GM13976 (cell line): ENCODE data around the gene CAPS.

Experiments used
- DNase-seq: peaks from one replicate; pipeline ENCODE4 v3.0.0; 2012; ENCODE audit warnings: low spot score
- in situ Hi-C: fragments of 300-500 bp; cut with MboI; formaldehyde crosslinking; loops from one replicate; pipeline ENCODE4 v1.12.0; 2022; ENCODE audit warnings: low sequenced_read_pairs, mixed read lengths, inconsistent platforms; ENCODE audit not compliant: unreplicated experiment
- TF ChIP-seq, protein P1 (sequence below): IDR thresholded peaks from 2 replicates; pipeline ENCODE4 v1.5.1; 2012; ENCODE audit warnings: borderline replicate concordance, mild to moderate bottlenecking; ENCODE audit not compliant: insufficient read depth; ENCODE audit errors: extremely low read depth, missing control alignments, control extremely low read depth

The CAPS gene

DNA sequence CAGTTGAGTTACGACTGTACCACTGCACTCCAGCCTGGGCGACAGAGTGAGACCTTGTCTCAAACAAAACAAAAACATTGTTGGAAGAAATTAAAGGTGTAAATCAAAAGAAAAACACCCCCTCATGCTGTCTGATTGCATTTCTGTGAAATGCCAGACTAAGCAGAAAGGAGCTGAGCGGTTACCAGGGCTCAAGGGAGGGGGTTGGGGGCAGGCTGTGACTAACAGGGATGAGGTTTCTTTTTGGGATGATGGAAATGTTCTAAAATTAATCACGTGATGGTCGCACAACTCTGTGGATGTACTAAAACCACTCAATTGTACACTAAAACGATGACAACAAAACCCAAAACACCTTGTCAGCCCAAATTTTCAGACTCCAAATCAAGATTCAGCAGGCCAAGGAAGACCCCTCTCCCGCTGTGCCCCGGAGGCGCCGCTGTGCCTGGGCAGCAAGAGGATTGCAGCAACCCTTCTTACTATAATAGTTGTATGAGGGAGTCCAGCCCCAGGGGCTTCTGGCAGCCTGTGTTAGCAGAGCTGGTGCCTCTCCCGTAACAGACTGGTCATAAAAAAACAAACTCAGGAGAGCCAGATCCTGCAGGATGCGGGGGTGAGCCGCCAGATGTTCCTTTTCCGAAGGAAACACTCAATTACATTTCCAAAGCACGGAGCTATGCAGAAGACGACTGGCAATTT, 20.9 kb downstream of the CAPS start:
- TF ChIP-seq, protein P1, sequence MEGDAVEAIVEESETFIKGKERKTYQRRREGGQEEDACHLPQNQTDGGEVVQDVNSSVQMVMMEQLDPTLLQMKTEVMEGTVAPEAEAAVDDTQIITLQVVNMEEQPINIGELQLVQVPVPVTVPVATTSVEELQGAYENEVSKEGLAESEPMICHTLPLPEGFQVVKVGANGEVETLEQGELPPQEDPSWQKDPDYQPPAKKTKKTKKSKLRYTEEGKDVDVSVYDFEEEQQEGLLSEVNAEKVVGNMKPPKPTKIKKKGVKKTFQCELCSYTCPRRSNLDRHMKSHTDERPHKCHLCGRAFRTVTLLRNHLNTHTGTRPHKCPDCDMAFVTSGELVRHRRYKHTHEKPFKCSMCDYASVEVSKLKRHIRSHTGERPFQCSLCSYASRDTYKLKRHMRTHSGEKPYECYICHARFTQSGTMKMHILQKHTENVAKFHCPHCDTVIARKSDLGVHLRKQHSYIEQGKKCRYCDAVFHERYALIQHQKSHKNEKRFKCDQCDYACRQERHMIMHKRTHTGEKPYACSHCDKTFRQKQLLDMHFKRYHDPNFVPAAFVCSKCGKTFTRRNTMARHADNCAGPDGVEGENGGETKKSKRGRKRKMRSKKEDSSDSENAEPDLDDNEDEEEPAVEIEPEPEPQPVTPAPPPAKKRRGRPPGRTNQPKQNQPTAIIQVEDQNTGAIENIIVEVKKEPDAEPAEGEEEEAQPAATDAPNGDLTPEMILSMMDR = no peak
- DNase-seq = no peak
- in situ Hi-C loops = no loop called here

DNA sequence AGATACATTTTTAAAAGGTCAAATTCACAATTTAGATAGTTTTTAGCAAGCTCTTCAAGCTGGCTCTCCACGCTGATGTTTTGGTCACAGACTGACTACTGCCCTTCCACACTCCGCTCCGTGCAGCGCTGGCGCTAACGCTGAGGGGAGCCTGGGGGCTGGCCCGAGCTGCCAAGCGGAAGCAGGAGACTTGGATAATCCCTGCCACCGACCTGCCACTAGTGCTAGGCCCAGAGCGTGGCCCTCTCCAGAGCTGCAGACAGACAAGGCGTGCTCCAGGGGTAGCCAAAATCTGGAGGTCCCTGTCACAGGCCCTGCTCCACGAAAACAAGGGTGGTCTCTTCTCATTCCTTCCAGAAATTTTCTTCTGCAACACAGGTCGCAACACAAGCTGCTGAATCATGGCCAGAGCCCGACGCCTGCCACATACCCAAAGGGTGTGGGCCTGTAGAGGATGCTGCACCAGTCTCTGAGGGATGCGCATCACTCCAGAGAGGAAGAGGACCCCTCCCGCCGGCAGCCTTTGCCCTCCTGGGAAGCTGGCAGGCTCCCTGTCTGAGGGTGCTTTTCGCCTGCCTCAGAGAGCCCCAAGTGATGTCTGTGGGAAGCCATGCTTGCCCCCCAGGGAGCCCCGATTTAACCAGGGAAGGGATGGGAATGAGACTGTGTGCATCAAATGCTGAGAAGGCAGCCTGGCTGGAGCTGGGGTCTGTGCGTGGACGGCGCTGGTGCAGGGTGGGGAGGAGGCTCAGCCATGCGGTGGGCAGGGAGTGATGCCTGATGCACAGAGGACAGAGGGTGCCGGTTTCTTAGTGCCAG, 21.6 kb downstream of the CAPS start:
- TF ChIP-seq, protein P1 = no peak
- DNase-seq = no peak
- in situ Hi-C loops = no loop called here

DNA sequence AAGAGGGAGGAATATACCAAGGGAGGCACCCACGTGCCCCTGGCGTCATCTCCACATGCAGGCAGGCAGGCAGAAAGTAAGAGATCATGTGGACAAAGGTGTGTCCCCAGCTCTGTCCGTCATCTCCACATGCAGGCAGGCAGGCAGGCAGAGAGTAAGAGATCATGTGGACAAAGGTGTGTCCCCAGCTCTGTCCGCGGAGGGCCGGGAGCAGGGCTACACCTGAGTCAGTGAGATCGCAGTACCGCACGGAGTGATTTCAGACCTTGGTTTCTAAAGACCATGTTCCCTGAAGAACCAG, 22.2 kb downstream of the CAPS start:
- DNase-seq = no peak
- TF ChIP-seq, protein P1 = no peak
- in situ Hi-C loops = no loop called here

DNA sequence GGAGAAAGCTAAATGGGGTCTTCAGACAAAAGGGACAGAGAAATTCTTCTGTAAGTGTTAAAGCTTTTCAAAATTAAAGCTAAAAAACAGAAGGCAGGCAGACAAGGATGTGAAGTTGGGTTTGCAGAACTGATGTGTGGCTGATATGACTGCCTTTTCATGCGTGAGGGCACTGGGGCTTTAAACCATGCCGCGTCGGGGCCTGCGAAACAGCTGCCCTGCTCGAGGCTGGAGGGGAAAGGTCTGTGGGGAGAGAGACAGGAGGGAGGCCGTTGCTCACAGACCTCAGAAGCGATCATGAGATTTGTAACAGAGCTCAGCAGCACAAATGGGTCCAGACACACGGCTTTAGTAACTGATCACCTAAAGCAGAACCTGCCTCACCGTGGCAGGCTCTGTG, 23.5 kb downstream of the CAPS start:
- no peak for DNase-seq
- TF ChIP-seq, protein P1 = no peak
- in situ Hi-C loops = no loop called here

DNA sequence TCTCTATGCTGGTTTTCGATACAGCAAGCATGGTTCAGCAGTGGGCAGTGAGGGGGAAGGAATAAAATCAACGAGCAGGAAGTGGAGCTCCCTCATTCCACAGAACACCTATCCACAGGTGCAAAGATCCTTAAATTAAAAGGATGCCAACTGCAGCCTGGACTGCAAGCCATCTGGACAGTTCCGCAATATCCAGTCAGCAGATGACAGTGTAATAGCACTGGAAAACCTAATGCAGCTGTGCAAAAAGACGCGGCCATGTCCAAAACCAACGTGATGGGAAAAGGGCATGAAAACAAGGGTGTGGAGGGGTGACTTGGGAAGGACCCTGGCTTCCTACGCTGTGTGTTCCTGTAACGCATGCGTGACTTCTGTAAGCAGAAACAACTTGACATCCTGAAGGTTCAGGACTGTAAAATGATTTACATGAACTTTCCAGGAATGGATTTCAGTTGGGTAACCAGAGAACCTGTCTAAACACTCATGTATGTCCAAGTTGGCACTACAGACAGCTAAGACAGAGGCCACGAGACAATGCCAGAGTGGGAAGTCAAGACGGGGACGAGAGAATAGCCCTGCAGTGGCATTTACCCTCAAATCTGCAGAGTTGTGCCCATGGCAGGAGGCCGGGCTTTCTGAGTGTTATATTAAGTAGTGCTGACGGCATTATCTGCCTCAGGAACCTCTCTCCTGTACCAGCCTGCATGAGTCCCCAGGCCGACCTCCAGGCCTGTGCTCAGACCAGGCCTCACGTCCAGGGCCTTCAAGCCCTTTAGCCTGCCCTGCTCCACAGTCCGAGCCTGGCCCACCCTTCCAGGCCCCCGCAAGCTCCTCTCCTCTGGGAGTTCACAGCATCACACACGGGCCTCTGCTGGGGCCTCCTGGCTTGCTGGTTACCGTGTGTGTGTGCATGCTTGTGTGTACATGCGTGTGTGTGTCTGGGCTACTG, 26.5 kb downstream of the CAPS start:
- no peak for DNase-seq
- in situ Hi-C loops = no loop called here
- TF ChIP-seq, protein P1 = no peak

DNA sequence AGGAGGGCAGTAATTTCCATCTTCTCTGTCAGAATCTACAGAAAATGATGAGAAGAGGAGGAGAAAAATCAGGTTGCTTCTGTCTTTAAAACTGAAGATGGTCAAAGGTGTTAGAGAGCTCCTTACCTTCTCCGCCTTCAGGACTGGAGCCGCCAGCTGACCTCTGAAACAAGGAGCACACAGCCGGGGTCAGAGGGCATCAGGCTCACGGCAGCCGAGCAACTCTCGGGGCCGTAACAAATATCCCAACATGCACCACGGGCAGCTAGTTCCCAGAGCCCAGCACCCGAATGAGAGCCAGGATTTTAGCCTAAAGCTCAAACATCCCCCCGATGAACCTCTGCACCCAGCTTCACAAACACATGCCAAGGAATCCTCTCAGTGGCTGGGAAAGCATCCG, 27.6 kb downstream of the CAPS start:
- TF ChIP-seq, protein P1 = no peak
- in situ Hi-C loops = no loop called here
- DNase-seq = no peak
